SK-N-SH treated with all-trans-retinoic acid at 6 μM for 48 hours (cell line): ENCODE measurements around the gene FLT1.

Experiments
- SNAI2 ChIP-seq: fragments of 250-450 bp; sonication (Bioruptor Pico); IDR thresholded peaks from 2 replicates; pipeline ENCODE4 v1.5.0; 2020; ENCODE audit warnings: mild to moderate bottlenecking, moderate library complexity
- ZFP30 ChIP-seq: fragments of 450-650 bp; formaldehyde crosslinking; IDR thresholded peaks from 2 replicates; pipeline ENCODE4 v1.5.0; 2022; ENCODE audit warnings: mild to moderate bottlenecking, moderate library complexity
- ZNF565 ChIP-seq: fragments of 450-650 bp; formaldehyde crosslinking; conservative IDR thresholded peaks from 2 replicates; pipeline ENCODE4 v1.5.0; 2020; ENCODE audit warnings: low read depth, mild to moderate bottlenecking, moderate library complexity

GRCh38 chr13:28413999-28414398, 80.9 kb downstream of the FLT1 start:
- no peak for TF ChIP-seq ZFP30 (CRISPR knock-in tag)
- TF ChIP-seq ZNF565 (CRISPR knock-in tag), result no peak
- no peak for TF ChIP-seq SNAI2 (CRISPR knock-in tag)
